H1 (cell line): Measurements from ENCODE around the gene RALGAPB. TPM values are rescaled to one million over a fixed set of nuclear protein-coding genes. Genes with fewer than 3 reads are reported as not detected.

Experiments used
- CTCF ChIA-PET: fragments of 300-600 bp; sonication (Branson Sonifier 250); formaldehyde crosslinking; loops from one replicate; lab custom pipeline; 2021; ENCODE audit not compliant: partially characterized antibody; lab: Charles Lee
- POLR2A ChIA-PET: fragments of 300-600 bp; sonication (Branson Sonifier 250); formaldehyde crosslinking; loops from one replicate; lab custom pipeline; 2021; ENCODE audit warnings: inconsistent platforms; ENCODE audit not compliant: partially characterized antibody; lab: Charles Lee
- DNase-seq, 2 experiments: peaks; one replicate each; pipeline versions ENCODE4 v3.0.0 to v3.0.0-alpha.2; 2010 to 2022; ENCODE audit warnings: low spot score in 2 of 2, low read depth in 1 of 2, mixed read lengths in 1 of 2
- FAIRE-seq: peaks from 2 replicates; lab custom pipeline; 2011; peaks lifted over from hg19 to GRCh38; lab: Jason Lieb, UNC
- H2AFZ ChIP-seq: 2 replicates; pipeline ENCODE4 v1.8.1; 2012; ENCODE audit warnings: low read length, inconsistent platforms
- H2AK5ac ChIP-seq: 2 replicates; pipeline ENCODE4 v1.6.1; 2013; ENCODE audit warnings: low read depth, low read length
- H2BK120ac ChIP-seq: replicated peaks from 2 replicates; pipeline ENCODE3; 2013; ENCODE audit warnings: low read depth, low read length, inconsistent platforms
- H2BK12ac ChIP-seq: 2 replicates; pipeline ENCODE4 v1.6.1; 2013; ENCODE audit warnings: low read depth, low read length
- H2BK15ac ChIP-seq: 2 replicates; pipeline ENCODE4 v1.6.1; 2013; ENCODE audit warnings: low read length
- H2BK20ac ChIP-seq: 2 replicates; pipeline ENCODE4 v1.6.1; 2013; ENCODE audit warnings: low read length
- H2BK5ac ChIP-seq: 2 replicates; pipeline ENCODE4 v1.6.1; 2013; ENCODE audit warnings: low read depth, low read length
- H3K14ac ChIP-seq: 2 replicates; pipeline ENCODE4 v1.6.1; 2013; ENCODE audit warnings: inconsistent platforms; ENCODE audit not compliant: insufficient read length
- H3K18ac ChIP-seq: 2 replicates; pipeline ENCODE4 v1.6.1; 2013; ENCODE audit warnings: low read length; ENCODE audit errors: extremely low read depth
- H3K23ac ChIP-seq: 2 replicates; pipeline ENCODE4 v1.6.1; 2013; ENCODE audit warnings: inconsistent platforms; ENCODE audit not compliant: insufficient read length
- H3K23me2 ChIP-seq: 2 replicates; pipeline ENCODE4 v1.6.1; 2013; ENCODE audit warnings: low read depth, low read length
- H3K27ac ChIP-seq: 2 replicates; pipeline ENCODE4 v1.6.1; 2011; ENCODE audit warnings: low read depth, low read length, inconsistent platforms
- H3K27me3 ChIP-seq, 4 experiments: replicated peaks in 1 of 4; 1 replicate in 1 of 4; 2 replicates in 3 of 4; pipeline versions ENCODE4 v1.6.1 to v1.8.1; 2011 to 2013; ENCODE audit warnings: low read length in 3 of 4, mild to moderate bottlenecking in 3 of 4, inconsistent platforms in 2 of 4, mixed read lengths in 2 of 4, moderate library complexity in 1 of 4; ENCODE audit not compliant: control insufficient read depth in 3 of 4, insufficient read depth in 3 of 4; ENCODE audit errors: extremely low read depth in 1 of 4
- H3K36me3 ChIP-seq, 4 experiments: 2 replicates each; pipeline versions ENCODE4 v1.6.1 to v1.8.1; 2011 to 2013; ENCODE audit warnings: mild to moderate bottlenecking in 4 of 4, low read length in 3 of 4, moderate library complexity in 2 of 4, control low read depth in 1 of 4, inconsistent platforms in 1 of 4; ENCODE audit not compliant: insufficient read depth in 4 of 4, control insufficient read depth in 2 of 4
- H3K4ac ChIP-seq: replicated peaks from 2 replicates; pipeline ENCODE3; 2013; ENCODE audit warnings: low read length, low read depth, mixed read lengths, inconsistent platforms; ENCODE audit not compliant: insufficient read length
- H3K4me1 ChIP-seq, 4 experiments: replicated peaks in 1 of 4; 1 replicate in 1 of 4; 2 replicates in 3 of 4; pipeline versions ENCODE4 v1.6.1 to v1.8.1; 2011 to 2013; ENCODE audit warnings: low read length in 3 of 4, inconsistent platforms in 2 of 4, mixed read lengths in 1 of 4; ENCODE audit not compliant: insufficient read depth in 4 of 4, control insufficient read depth in 3 of 4
- H3K4me2 ChIP-seq, 2 experiments: 2 replicates each; pipeline versions ENCODE4 v1.6.1 to v1.8.1; 2011 to 2013; ENCODE audit warnings: low read depth in 2 of 2, low read length in 2 of 2, control low read depth in 1 of 2, inconsistent platforms in 1 of 2, mild to moderate bottlenecking in 1 of 2; ENCODE audit not compliant: insufficient read depth in 1 of 2
- H3K4me3 ChIP-seq, 4 experiments: fragments of 200-600, 300-600 bp in 1 of 4; sonication (generic), shearing (Covaris generic), sonication (Bioruptor Twin) in 1 of 4; 2 replicates each; pipeline versions ENCODE4 v1.5.1 to v1.8.1; 2011 to 2016; ENCODE audit warnings: low read length in 4 of 4, low read depth in 3 of 4, control low read depth in 2 of 4, inconsistent platforms in 2 of 4, mild to moderate bottlenecking in 2 of 4, mixed read lengths in 1 of 4, moderate library complexity in 1 of 4; ENCODE audit not compliant: insufficient read depth in 2 of 4; ENCODE audit errors: extremely low read depth in 1 of 4
- H3K56ac ChIP-seq: replicated peaks from 2 replicates; pipeline ENCODE3; 2013; ENCODE audit warnings: low read depth, mild to moderate bottlenecking, mixed read lengths, low read length, inconsistent platforms; ENCODE audit not compliant: insufficient read length
- H3K79me1 ChIP-seq: 2 replicates; pipeline ENCODE4 v1.6.1; 2013; ENCODE audit warnings: low read depth, low read length, control low read depth
- H3K79me2 ChIP-seq, 2 experiments: 2 replicates each; pipeline versions ENCODE4 v1.6.1 to v1.8.1; 2012 to 2013; ENCODE audit warnings: low read length in 2 of 2, mild to moderate bottlenecking in 2 of 2, inconsistent platforms in 1 of 2; ENCODE audit not compliant: insufficient read depth in 2 of 2, control insufficient read depth in 1 of 2
- H3K9ac ChIP-seq, 4 experiments: replicated peaks in 1 of 4; 1 replicate in 1 of 4; 2 replicates in 3 of 4; pipeline versions ENCODE4 v1.6.1 to v1.8.1; 2011 to 2013; ENCODE audit warnings: low read depth in 3 of 4, low read length in 3 of 4, control low read depth in 2 of 4, mild to moderate bottlenecking in 2 of 4, moderate library complexity in 2 of 4, inconsistent platforms in 1 of 4; ENCODE audit errors: extremely low read depth in 1 of 4
- H3K9me3 ChIP-seq, 2 experiments: 2 replicates each; pipeline versions ENCODE4 v1.6.1 to v1.8.1; 2012 to 2013; ENCODE audit warnings: mild to moderate bottlenecking in 2 of 2, moderate library complexity in 2 of 2, control low read depth in 1 of 2, inconsistent platforms in 1 of 2, low read depth in 1 of 2, low read length in 1 of 2, mixed read lengths in 1 of 2; ENCODE audit not compliant: insufficient read depth in 2 of 2
- H4K20me1 ChIP-seq, 2 experiments: replicated peaks in 1 of 2; 2 replicates each; pipeline versions ENCODE3 to v1.8.1; 2011 to 2013; ENCODE audit warnings: inconsistent platforms in 2 of 2, low read length in 2 of 2, mild to moderate bottlenecking in 1 of 2; ENCODE audit not compliant: insufficient read depth in 2 of 2, control insufficient read depth in 1 of 2
- H4K5ac ChIP-seq: 2 replicates; pipeline ENCODE4 v1.6.1; 2013; ENCODE audit warnings: low read length, low read depth, mixed read lengths, inconsistent platforms; ENCODE audit not compliant: insufficient read length
- H4K8ac ChIP-seq: 2 replicates; pipeline ENCODE4 v1.8.0; 2013; ENCODE audit warnings: mild to moderate bottlenecking, moderate library complexity, low read length, inconsistent platforms; ENCODE audit not compliant: insufficient read depth; ENCODE audit errors: extremely low read depth
- H4K91ac ChIP-seq: replicated peaks from 2 replicates; pipeline ENCODE3; 2013; ENCODE audit warnings: low read length, mixed read lengths, inconsistent platforms; ENCODE audit not compliant: insufficient read length
- BACH1 ChIP-seq: IDR thresholded peaks from 2 replicates; pipeline ENCODE4 v1.6.1; 2012; ENCODE audit warnings: low read length, improper control_type of control experiment
- CBX5 ChIP-seq: fragments of 300-800, 300-1000 bp; sonication (generic); IDR thresholded peaks from 2 replicates; pipeline ENCODE4 v1.7.1; 2016; ENCODE audit warnings: antibody characterized with exemption, low read length, low read depth
- CTCF ChIP-seq, 3 experiments: IDR thresholded peaks; 1 replicate in 2 of 3; 2 replicates in 1 of 3; pipeline versions ENCODE4 v1.5.1 to v1.6.1; 2011; ENCODE audit warnings: low read length in 3 of 3, mild to moderate bottlenecking in 3 of 3, inconsistent platforms in 2 of 3, low read depth in 1 of 3, moderate library complexity in 1 of 3; ENCODE audit not compliant: insufficient read depth in 1 of 3; ENCODE audit errors: control extremely low read depth in 1 of 3
- E2F6 ChIP-seq: IDR thresholded peaks from 2 replicates; pipeline ENCODE4 v1.6.1; 2012; ENCODE audit warnings: inconsistent platforms
- EGR1 ChIP-seq: IDR thresholded peaks from 2 replicates; pipeline ENCODE4 v1.6.1; 2011; ENCODE audit warnings: low read depth, low read length, borderline replicate concordance
- MAX ChIP-seq: IDR thresholded peaks from 2 replicates; pipeline ENCODE4 v1.6.1; 2012; ENCODE audit warnings: inconsistent platforms
- SP1 ChIP-seq: IDR thresholded peaks from 2 replicates; pipeline ENCODE4 v1.6.1; 2011; ENCODE audit warnings: low read depth, low read length
- SUZ12 ChIP-seq: fragments of 200-600 bp; sonication (generic); IDR thresholded peaks from 2 replicates; pipeline ENCODE4 v1.6.1; 2012; ENCODE audit warnings: mild to moderate bottlenecking, inconsistent platforms, low read length, moderate library complexity, mixed read lengths
- TAF7 ChIP-seq: optimal IDR thresholded peaks from 2 replicates; pipeline ENCODE3; 2011; ENCODE audit warnings: low read depth, mild to moderate bottlenecking, inconsistent platforms, low read length, moderate library complexity, borderline replicate concordance
- WGBS, 2 experiments: shearing (Covaris generic) in 1 of 2; methylation state at CpG; one replicate each; pipeline versions ENCODE4 v1.1.6 to v1.1.7; 2013 to 2015; ENCODE audit warnings: low lambda C conversion rate in 2 of 2, mixed read lengths in 2 of 2, inconsistent platforms in 1 of 2, low coverage in 1 of 2, missing lambda C conversion rate in 1 of 2; ENCODE audit not compliant: insufficient replicate concordance in 2 of 2, insufficient coverage in 1 of 2, insufficient read length in 1 of 2; ENCODE audit errors: extremely low coverage in 1 of 2, missing lambda C conversion rate in 1 of 2; 5-methylcytosine and 5-hydroxymethylcytosine counted together
- polyA plus RNA-seq, 7 experiments: library from polyadenylated mRNA; depleted of rRNA in 3 of 7; stranded (reverse) in 5 of 7; unstranded in 2 of 7; fragments of >200 nt in 5 of 7; fragments of 200-250 nt in 2 of 7; gene quantifications; 1 replicate in 5 of 7; 2 replicates in 1 of 7; 4 replicates in 1 of 7; pipeline versions ENCODE4 v1.2.1 to v1.2.3, GENCODE V29; 2011 to 2013; ENCODE audit warnings: missing spikeins in 2 of 7, mixed read lengths in 2 of 7
- total RNA-seq: library from RNA; stranded (reverse); fragmentation: NEBNext Ultra II Directional; extraction: Animal tissue kit (Norgen Biotek cat#: 25700); gene quantifications from 2 replicates; pipeline ENCODE4 v1.2.1, GENCODE V29; 2021

Gene RALGAPB
- total and polyA plus RNA-seq, 2 of the 8 experiments (the other 6 are each of a cell fraction or from before 2014, with no cell fraction given) = 10.6 to 35.1 TPM

DNA sequence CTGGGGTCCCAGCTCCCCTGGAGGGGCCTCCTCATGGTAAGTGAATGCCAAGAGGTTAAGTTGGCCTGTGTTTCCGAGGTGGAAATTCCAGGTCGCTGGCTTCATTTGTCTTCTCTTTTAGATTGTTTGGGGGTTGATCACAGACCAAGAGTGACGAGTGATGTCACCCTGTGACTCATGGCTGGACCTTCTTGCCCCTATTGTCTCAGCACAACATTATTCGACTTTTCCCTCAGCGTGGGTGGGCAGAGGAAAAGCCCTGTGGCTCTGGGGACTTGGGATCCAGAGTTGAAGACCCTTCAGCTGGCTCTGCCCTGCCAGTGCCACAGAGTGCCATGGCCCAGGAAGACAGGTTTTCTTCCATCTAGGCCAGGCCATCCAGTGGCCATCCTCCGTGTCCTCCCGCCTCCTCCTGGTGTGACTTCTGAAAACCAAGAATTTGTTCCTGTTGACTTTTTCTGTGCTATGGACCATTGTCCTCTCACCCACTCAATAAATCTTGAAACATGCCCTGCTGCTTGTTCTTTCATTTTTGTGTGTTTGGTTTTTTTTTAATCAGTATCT, 22.1 kb upstream of the RALGAPB start:
- H4K20me1 ChIP-seq = no peaks in the 10 kb centered on the region
- H3K4me1 ChIP-seq = peaks cover 0 to 5% (median 4%) of the 10 kb centered on the region in 4 experiments; a peak in 3 of 7 replicates
- peaks cover 3% of the 10 kb centered on the region; the same call in 1 of the 2 replicates for H3K79me1 ChIP-seq
- no peak overlapping the region for H3K4ac ChIP-seq
- H2AK5ac ChIP-seq = no peak overlapping the region
- H4K91ac ChIP-seq = no peak overlapping the region
- POLR2A ChIA-PET = interaction anchor here (1.0 to 15.7 kb wide), 3 partner anchors 19 to 24 kb away, joined by 3 to 285 read pairs (median 3); partner anchors contain the start of gene SNHG17
- no peaks in the 10 kb centered on the region for H3K27me3 ChIP-seq
- no peak overlapping the region for H3K14ac ChIP-seq
- no peak overlapping the region for H3K18ac ChIP-seq
- H3K9me3 ChIP-seq = no peaks in the 10 kb centered on the region
- H3K4me3 ChIP-seq = no peak overlapping the region
- H4K8ac ChIP-seq = no peak overlapping the region
- H3K9ac ChIP-seq = no peak overlapping the region
- H2BK15ac ChIP-seq = no peak overlapping the region
- no peak for FAIRE-seq
- no peak for DNase-seq
- H3K79me2 ChIP-seq = no peaks in the 10 kb centered on the region
- 98% methylated on average over 7 of the region's 7 CpGs; no CpG with 5 or more reads in 1 of the 2 experiments for WGBS, 2 experiments
- no peaks in the 10 kb centered on the region; the same call in 1 of the 2 replicates for H3K23me2 ChIP-seq
- no peak overlapping the region for H2AFZ ChIP-seq
- H3K27ac ChIP-seq = no peak overlapping the region
- no peak overlapping the region for H2BK120ac ChIP-seq
- no peak overlapping the region for H3K4me2 ChIP-seq
- H2BK5ac ChIP-seq = no peak overlapping the region
- H3K56ac ChIP-seq = no peak overlapping the region
- no peak overlapping the region for H3K23ac ChIP-seq
- no peak overlapping the region for H4K5ac ChIP-seq
- H3K36me3 ChIP-seq = peaks cover 0 to 15% (median 6%) of the 10 kb centered on the region in 4 experiments; a peak in 4 of 8 replicates
- no peak overlapping the region for H2BK20ac ChIP-seq
- H2BK12ac ChIP-seq = no peak overlapping the region
- CTCF ChIA-PET = interaction anchor here (0.8 to 5.3 kb wide), 2 partner anchors 21 to 113 kb away, joined by 4 to 60 read pairs; partner anchors contain the start of gene RALGAPB
- no peak for TF ChIP-seq E2F6
- no peak for TF ChIP-seq BACH1
- TF ChIP-seq SP1 = no peak
- no peak for TF ChIP-seq SUZ12
- TF ChIP-seq MAX = no peak
- TF ChIP-seq CBX5 = no peak
- TF ChIP-seq EGR1 = no peak
- TF ChIP-seq TAF7 = no peak
- TF ChIP-seq CTCF (IDR thresholded peaks at IDR 0.05; ENCODE audit: control extremely low read depth in 1 of 3, insufficient read depth in 1 of 3, low read depth in 1 of 3, low read length in 3 of 3) = no peak
